ENCODE measurements around the gene PROM2. TPM values are rescaled to one million over a fixed set of nuclear protein-coding genes. Genes with fewer than 3 reads are reported as not detected.

Gene PROM2
- total and polyA plus RNA-seq, 10 of the 15 experiments (the other 5 are each of a cell fraction or from before 2014, with no cell fraction given): 0.01 to 0.04 TPM; not detected in 8

- BruUV-seq (replicated peaks): no TSS peak
- H3K27me3 ChIP-seq (replicated peaks in 1 of 2; ENCODE audit: control insufficient read depth in 2 of 2, insufficient read depth in 2 of 2, low read length in 1 of 2): peaks cover 0 to 1% of the 10 kb centered on the region in 2 experiments; a peak in 2 of 4 replicates
- ChIA-PET CTCF (no interaction called here), SMC1A (ENCODE audit: uncharacterized antibody, unreplicated experiment) (no interaction called here), RAD21 (ENCODE audit: unreplicated experiment) (no interaction called here), POLR2A (no interaction called here)
- no peak for DNase-seq (ENCODE audit: low read depth, low spot score)
- no peak overlapping the region for H3K4me3 ChIP-seq
- no peak overlapping the region for H3K27ac ChIP-seq (ENCODE audit: control insufficient read depth, insufficient read depth)
- no peaks in the 10 kb centered on the region for H3K36me3 ChIP-seq (ENCODE audit: control insufficient read depth in 2 of 2, insufficient read depth in 2 of 2, low read length in 1 of 2)
- no peaks in the 10 kb centered on the region for H3K79me2 ChIP-seq (ENCODE audit: control insufficient read depth, insufficient read depth, low read length)
- no peak for FAIRE-seq
- H3K4me2 ChIP-seq (ENCODE audit: control insufficient read depth, insufficient read depth): no peak overlapping the region
- no peaks in the 10 kb centered on the region for H4K20me1 ChIP-seq (ENCODE audit: control insufficient read depth, insufficient read depth)
- intact Hi-C loops (cut with micrococcal nuclease; ENCODE audit: unreplicated experiment) (no loop called here), in situ Hi-C loops (cut with MboI) (no loop called here)
- no peaks in the 10 kb centered on the region for H3K9me3 ChIP-seq (replicated peaks; ENCODE audit: control insufficient read depth, insufficient read depth, low read length)
- no peak for ATAC-seq
- H3K9ac ChIP-seq (ENCODE audit: control insufficient read depth, insufficient read depth, low read length): no peak overlapping the region
- H3K4me1 ChIP-seq (ENCODE audit: control insufficient read depth, insufficient read depth, low read length): no peaks in the 10 kb centered on the region
- H2AFZ ChIP-seq (ENCODE audit: control insufficient read depth, low read depth, low read length): no peak overlapping the region
- TF ChIP-seq CTCF (IDR thresholded peaks at IDR 0.05 in 2 of 3, conservative IDR thresholded peaks at IDR 0.05 in 1 of 3; ENCODE audit: control insufficient read depth in 2 of 3, extremely low read depth in 1 of 3, insufficient read depth in 1 of 3, low read depth in 3 of 3, low read length in 3 of 3): no peak
- no peak for TF ChIP-seq BCLAF1 (IDR thresholded peaks at IDR 0.05)
- TF ChIP-seq HDAC6 (IDR thresholded peaks at IDR 0.05; ENCODE audit: unreplicated experiment): no peak
- 35% methylated on average over 6 of the region's 6 CpGs for WGBS (ENCODE audit: insufficient coverage, insufficient replicate concordance, low lambda C conversion rate, missing lambda C conversion rate)
These were observed 2.8 kb upstream of the PROM2 start for GRCh38 chr2:95271381-95271971.
